HG02571 (cell line): ENCODE measurements around the gene CLPTM1L.

Experiments used
- ATAC-seq: cut with Tn5 transposase; IDR thresholded peaks from one replicate; pipeline ENCODE4 v1.9.1; 2021; ENCODE audit warnings: mild to moderate bottlenecking, moderate library complexity; ENCODE audit not compliant: unreplicated experiment

Gene CLPTM1L

GRCh38 chr5:1344975-1345838 lies at the start of gene CLPTM1L:
Gene CLPTM1L (minus strand): TSS chr5:1345099. CDS start chr5:1344841, 258 bp downstream.
- ATAC-seq = peak; percentile 67

- no peak for ATAC-seq
These were observed 48.9 kb upstream of the CLPTM1L start for GRCh38 chr5:1393571-1394501.

- no peak for ATAC-seq
These were observed 48.1 kb upstream of the CLPTM1L start for GRCh38 chr5:1392801-1393565.

- ATAC-seq = no peak
These were observed 47.4 kb upstream of the CLPTM1L start for GRCh38 chr5:1392261-1392660.

GRCh38 chr5:1391691-1392090 lies 46.8 kb upstream of the CLPTM1L start:
- no peak for ATAC-seq

GRCh38 chr5:1390861-1391600 lies 46.1 kb upstream of the CLPTM1L start:
- no peak for ATAC-seq

GRCh38 chr5:1390333-1390732 lies 45.4 kb upstream of the CLPTM1L start:
- ATAC-seq = no peak

- ATAC-seq = no peak
These were observed 43.6 kb upstream of the CLPTM1L start for GRCh38 chr5:1388383-1388967.

GRCh38 chr5:1387876-1388275 lies 43.0 kb upstream of the CLPTM1L start:
- no peak for ATAC-seq

- no peak for ATAC-seq
These were observed 42.3 kb upstream of the CLPTM1L start for GRCh38 chr5:1387059-1387755.

- peak; percentile 46 for ATAC-seq
These were observed 41.4 kb upstream of the CLPTM1L start for GRCh38 chr5:1386274-1386717.

GRCh38 chr5:1385395-1386273 lies 40.7 kb upstream of the CLPTM1L start:
- peak; percentile 90 for ATAC-seq

GRCh38 chr5:1384521-1384920 lies 39.6 kb upstream of the CLPTM1L start:
- ATAC-seq = no peak

- no peak for ATAC-seq
These were observed 39.0 kb upstream of the CLPTM1L start for GRCh38 chr5:1383886-1384401.

- ATAC-seq = no peak
These were observed 38.4 kb upstream of the CLPTM1L start for GRCh38 chr5:1383344-1383743.

GRCh38 chr5:1382248-1382700 lies 37.4 kb upstream of the CLPTM1L start:
- no peak for ATAC-seq

- ATAC-seq = no peak
These were observed 36.7 kb upstream of the CLPTM1L start for GRCh38 chr5:1381370-1382247.
